Esophagus muscularis mucosa (tissue), 4 donors: ENCODE measurements around the gene SDCBP2. TPM values are rescaled to one million over a fixed set of nuclear protein-coding genes. Genes with fewer than 3 reads are reported as not detected.

Experiments used
- DNase-seq: peaks from one replicate; pipeline ENCODE4 v3.0.0-alpha.2; 2017; ENCODE audit errors: extremely low spot score
- H3K27ac ChIP-seq, 4 donors: fragments of 200-600 bp; sonication (generic); replicated peaks in 1 of 4; 1 replicate in 3 of 4; 2 replicates in 1 of 4; pipeline ENCODE4 v1.5.1; 2016 to 2019; ENCODE audit warnings: mild to moderate bottlenecking in 1 of 4
- H3K27me3 ChIP-seq, 4 donors: fragments of 200-600 bp; sonication (generic); one replicate each; pipeline versions ENCODE4 v1.5.1 to v1.6.0; 2016 to 2019
- H3K36me3 ChIP-seq, 4 donors: fragments of 200-600 bp; sonication (generic); one replicate each; pipeline ENCODE4 v1.5.1; 2016 to 2019
- H3K4me1 ChIP-seq, 4 donors: fragments of 200-600 bp; sonication (generic); one replicate each; pipeline ENCODE4 v1.5.1; 2016 to 2019
- H3K4me3 ChIP-seq, 4 donors: fragments of 200-600 bp; sonication (generic); 1 replicate in 2 of 4; 2 replicates in 2 of 4; pipeline ENCODE4 v1.5.1; 2016 to 2019; ENCODE audit warnings: mild to moderate bottlenecking in 4 of 4, moderate library complexity in 1 of 4
- H3K9me3 ChIP-seq, 4 donors: fragments of 200-600 bp; sonication (generic); 1 replicate in 3 of 4; 2 replicates in 1 of 4; pipeline ENCODE4 v1.5.1; 2016 to 2019
- CTCF ChIP-seq, 3 experiments: fragments of 200-600 bp in 2 of 3; fragments of 450-650 bp in 1 of 3; sonication (generic) in 2 of 3; IDR thresholded peaks; one replicate each; pipeline ENCODE4 v1.5.1; 2017 to 2019; ENCODE audit warnings: antibody characterized with exemption in 3 of 3, mild to moderate bottlenecking in 2 of 3, moderate library complexity in 1 of 3
- EP300 ChIP-seq: sonication (generic); formaldehyde crosslinking; IDR thresholded peaks from one replicate; pipeline ENCODE4 v1.6.1; 2017; ENCODE audit warnings: antibody characterized with exemption
- POLR2A ChIP-seq: fragments of 450-650 bp; IDR thresholded peaks from one replicate; pipeline ENCODE4 v1.6.1; 2017; ENCODE audit warnings: antibody characterized with exemption, moderate library complexity, mild to moderate bottlenecking, low read depth
- POLR2AphosphoS5 ChIP-seq, 2 donors: sonication (generic); formaldehyde crosslinking; IDR thresholded peaks; one replicate each; pipeline ENCODE4 v1.6.1; 2017; ENCODE audit warnings: antibody characterized with exemption in 2 of 2
- WGBS: methylation state at CpG from one replicate; pipeline ENCODE4 v1.1.5; 2018; 5-methylcytosine and 5-hydroxymethylcytosine counted together
- intact Hi-C: fragments of 100-400 bp; cut with DNase I; formaldehyde crosslinking; loops from one replicate; pipeline ENCODE4 v1.15.1; 2023
- total RNA-seq, 4 donors: library from RNA; depleted of rRNA; stranded (reverse); fragments of >200 nt; gene quantifications; one replicate each; pipeline versions ENCODE4 v1.1.0 to v1.2.1, GENCODE V29; 2016

The SDCBP2 gene
- total RNA-seq, 4 donors from 2014 or later = 2.1 to 6.2 (median 4.1) TPM

- H3K4me3 ChIP-seq = peak within 1 kb of the TSS; percentile 63 to 96 (median 95)
- TF ChIP-seq POLR2A = no peak
- no peak for TF ChIP-seq EP300
- peak; percentile 46 to 61 for TF ChIP-seq POLR2AphosphoS5 (IDR thresholded peaks at IDR 0.05)
- no peak for TF ChIP-seq CTCF (IDR thresholded peaks at IDR 0.05)
- H3K27ac ChIP-seq = peak within 1 kb of the TSS; percentile 73 to 82 (median 80)
- peak; percentile 93 for DNase-seq
- intact Hi-C loops = no loop called here
- WGBS = 0% methylated on average over 21 of the region's 61 CpGs
- H3K36me3 ChIP-seq = peaks cover 0 to 7% (median 0%) of the 10 kb centered on the region in 4 donors
- H3K27me3 ChIP-seq = no peaks in the 10 kb centered on the region
- H3K9me3 ChIP-seq = no peaks in the 10 kb centered on the region
- peaks cover 17 to 37% (median 24%) of the 10 kb centered on the region in 4 donors for H3K4me1 ChIP-seq
Measured at GRCh38 chr20:1266167-1266973, 62.6 kb downstream of the SDCBP2 start, which contains the start of gene SNPH. TSS of gene SNPH (plus strand) at chr20:1266294. CDS start at chr20:1296240, 29,946 bp downstream.

GRCh38 chr20:1265916-1266166 lies 63.1 kb downstream of the SDCBP2 start:
- peak overlapping the region; percentile 73 to 82 (median 80) for H3K27ac ChIP-seq
- peaks cover 0 to 3% (median 0%) of the 10 kb centered on the region in 4 donors for H3K36me3 ChIP-seq
- 4% methylated on average over 10 of the region's 10 CpGs for WGBS
- intact Hi-C loops = no loop called here
- TF ChIP-seq POLR2AphosphoS5 (IDR thresholded peaks at IDR 0.05) (no peak), POLR2A (no peak), EP300 (no peak), CTCF (IDR thresholded peaks at IDR 0.05) (no peak)
- H3K4me1 ChIP-seq = peaks cover 17 to 37% (median 24%) of the 10 kb centered on the region in 4 donors
- H3K9me3 ChIP-seq = no peaks in the 10 kb centered on the region
- DNase-seq = no peak
- no peaks in the 10 kb centered on the region for H3K27me3 ChIP-seq
- peak overlapping the region; percentile 63 to 96 (median 95) for H3K4me3 ChIP-seq

GRCh38 chr20:1265226-1265915 lies 63.6 kb downstream of the SDCBP2 start:
- intact Hi-C loops = no loop called here
- peak; percentile 72 for DNase-seq
- peak overlapping the region; percentile 63 to 96 (median 95) for H3K4me3 ChIP-seq
- no peaks in the 10 kb centered on the region for H3K36me3 ChIP-seq
- 85% methylated on average over 4 of the region's 4 CpGs for WGBS
- peak overlapping the region; percentile 73 to 82 (median 80) for H3K27ac ChIP-seq
- TF ChIP-seq POLR2AphosphoS5 (IDR thresholded peaks at IDR 0.05) (no peak), CTCF (IDR thresholded peaks at IDR 0.05) (no peak), EP300 (no peak), POLR2A (no peak)
- H3K4me1 ChIP-seq = peaks cover 17 to 37% (median 24%) of the 10 kb centered on the region in 4 donors
- H3K9me3 ChIP-seq = no peaks in the 10 kb centered on the region
- no peaks in the 10 kb centered on the region for H3K27me3 ChIP-seq

GRCh38 chr20:1264727-1265126 lies 64.2 kb downstream of the SDCBP2 start:
- intact Hi-C loops = no loop called here
- Histone ChIP-seq H3K9me3 (no peaks in the 10 kb centered on the region), H3K4me1 (peaks cover 17 to 37% (median 24%) of the 10 kb centered on the region in 4 donors), H3K36me3 (no peaks in the 10 kb centered on the region), H3K4me3 (no peak overlapping the region), H3K27me3 (no peaks in the 10 kb centered on the region), H3K27ac (no peak overlapping the region)
- 86% methylated on average over 2 of the region's 2 CpGs for WGBS
- no peak for DNase-seq
- TF ChIP-seq EP300 (no peak), CTCF (IDR thresholded peaks at IDR 0.05) (no peak), POLR2A (no peak), POLR2AphosphoS5 (IDR thresholded peaks at IDR 0.05) (no peak)
